LNCAP (cell line): ENCODE results near the gene HEG1.

Experiments
- TF ChIP-seq, protein P1 (sequence below): fragments of 450-650 bp; IDR thresholded peaks from 2 replicates; pipeline ENCODE4 v1.5.1; 2017; ENCODE audit warnings: mild to moderate bottlenecking

HEG1 gene

DNA sequence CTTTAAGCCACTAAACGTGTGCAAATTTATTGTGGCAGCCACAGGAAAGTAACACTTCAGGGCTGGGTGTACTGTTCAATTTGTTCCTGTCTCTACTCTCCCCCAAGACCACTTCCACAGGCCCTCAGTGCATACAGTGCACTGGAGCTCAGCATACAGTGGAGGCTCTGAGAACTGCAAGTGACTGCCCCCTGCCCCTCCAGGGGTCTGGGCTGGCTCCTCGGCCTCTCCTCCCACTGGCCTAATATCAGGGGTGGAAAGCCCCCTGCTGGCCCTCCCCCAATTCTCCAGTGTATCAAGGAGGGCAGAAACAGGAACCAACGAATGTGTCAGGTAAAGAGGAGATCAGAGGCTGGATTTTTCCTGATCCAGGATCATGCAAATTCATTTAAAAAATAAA lies 19.9 kb upstream of the HEG1 start:
- TF ChIP-seq, protein P1, sequence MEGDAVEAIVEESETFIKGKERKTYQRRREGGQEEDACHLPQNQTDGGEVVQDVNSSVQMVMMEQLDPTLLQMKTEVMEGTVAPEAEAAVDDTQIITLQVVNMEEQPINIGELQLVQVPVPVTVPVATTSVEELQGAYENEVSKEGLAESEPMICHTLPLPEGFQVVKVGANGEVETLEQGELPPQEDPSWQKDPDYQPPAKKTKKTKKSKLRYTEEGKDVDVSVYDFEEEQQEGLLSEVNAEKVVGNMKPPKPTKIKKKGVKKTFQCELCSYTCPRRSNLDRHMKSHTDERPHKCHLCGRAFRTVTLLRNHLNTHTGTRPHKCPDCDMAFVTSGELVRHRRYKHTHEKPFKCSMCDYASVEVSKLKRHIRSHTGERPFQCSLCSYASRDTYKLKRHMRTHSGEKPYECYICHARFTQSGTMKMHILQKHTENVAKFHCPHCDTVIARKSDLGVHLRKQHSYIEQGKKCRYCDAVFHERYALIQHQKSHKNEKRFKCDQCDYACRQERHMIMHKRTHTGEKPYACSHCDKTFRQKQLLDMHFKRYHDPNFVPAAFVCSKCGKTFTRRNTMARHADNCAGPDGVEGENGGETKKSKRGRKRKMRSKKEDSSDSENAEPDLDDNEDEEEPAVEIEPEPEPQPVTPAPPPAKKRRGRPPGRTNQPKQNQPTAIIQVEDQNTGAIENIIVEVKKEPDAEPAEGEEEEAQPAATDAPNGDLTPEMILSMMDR: no peak

DNA sequence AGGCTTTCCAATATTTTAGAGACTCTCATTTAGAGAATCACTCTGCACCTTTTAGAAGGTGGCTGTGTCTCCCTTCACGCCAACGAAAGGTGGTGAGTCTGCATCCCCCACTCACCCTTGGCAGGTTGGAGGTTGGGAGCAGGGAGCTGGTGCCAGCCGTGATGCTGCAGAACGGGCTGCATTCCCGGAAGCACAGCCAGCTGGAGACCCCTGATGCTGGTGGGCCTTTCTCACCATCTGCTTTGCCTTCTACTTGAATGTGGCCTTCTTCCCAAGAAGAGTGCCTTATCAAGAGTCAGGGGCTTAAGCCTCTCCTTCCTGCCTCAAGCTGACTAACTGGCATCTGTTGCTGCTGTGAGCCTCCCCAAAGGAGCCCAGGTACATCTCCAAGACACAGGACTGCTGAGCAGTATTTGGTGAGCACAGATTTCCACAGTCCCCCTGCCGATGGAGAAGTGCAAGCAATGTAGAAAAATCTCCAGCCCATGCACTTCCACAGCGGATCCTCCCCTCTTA lies 17.7 kb upstream of the HEG1 start:
- TF ChIP-seq, protein P1: no peak

DNA sequence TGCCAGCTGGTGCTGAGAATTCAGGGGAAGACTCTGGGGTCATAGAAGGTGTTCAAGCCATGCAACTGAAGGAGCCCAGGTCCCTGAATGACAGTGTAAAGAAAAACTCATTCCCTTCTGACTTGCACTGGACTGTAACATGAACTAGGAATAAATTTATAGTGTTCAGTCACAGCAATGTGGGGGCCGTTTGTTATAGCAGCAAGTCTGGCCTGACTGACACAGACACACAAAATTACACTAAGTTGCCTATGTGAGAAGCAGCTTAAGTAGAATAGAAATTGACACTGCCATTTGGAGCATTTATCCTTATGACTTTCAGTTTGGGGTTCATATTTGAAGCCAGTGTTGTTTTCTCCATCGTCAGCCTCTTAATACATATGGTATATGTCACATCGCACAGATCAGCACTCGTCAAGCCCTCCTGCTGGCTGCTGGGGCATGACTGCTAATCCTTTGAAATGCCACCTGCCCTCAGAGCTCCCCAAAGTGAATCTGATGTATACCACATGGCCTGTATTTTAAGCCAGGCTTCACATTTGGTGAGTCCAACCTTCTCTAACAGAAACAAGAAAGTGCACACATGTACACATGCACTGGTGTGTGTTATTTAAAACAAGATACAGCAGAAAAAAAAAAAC lies 17.1 kb upstream of the HEG1 start:
- TF ChIP-seq, protein P1: no peak

DNA sequence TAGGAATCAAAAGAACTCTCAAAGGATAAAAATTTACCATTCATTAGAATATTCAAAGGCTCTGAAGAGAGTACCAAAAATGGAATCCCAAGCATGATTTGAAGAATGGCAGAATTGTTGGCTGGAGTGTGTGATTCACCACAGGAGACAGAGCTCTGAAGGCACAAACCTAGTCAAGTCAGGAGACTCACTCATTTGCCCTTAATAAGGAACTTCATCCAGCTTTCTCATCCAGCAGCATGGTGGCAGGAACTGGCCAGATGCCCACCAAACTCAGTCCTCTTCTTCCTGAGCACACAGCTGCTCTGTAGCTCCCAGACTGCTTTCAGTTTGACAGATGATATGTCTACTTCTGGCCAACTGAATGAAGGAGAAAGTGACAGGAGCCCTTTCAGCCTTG lies 16.5 kb upstream of the HEG1 start:
- TF ChIP-seq, protein P1: no peak

DNA sequence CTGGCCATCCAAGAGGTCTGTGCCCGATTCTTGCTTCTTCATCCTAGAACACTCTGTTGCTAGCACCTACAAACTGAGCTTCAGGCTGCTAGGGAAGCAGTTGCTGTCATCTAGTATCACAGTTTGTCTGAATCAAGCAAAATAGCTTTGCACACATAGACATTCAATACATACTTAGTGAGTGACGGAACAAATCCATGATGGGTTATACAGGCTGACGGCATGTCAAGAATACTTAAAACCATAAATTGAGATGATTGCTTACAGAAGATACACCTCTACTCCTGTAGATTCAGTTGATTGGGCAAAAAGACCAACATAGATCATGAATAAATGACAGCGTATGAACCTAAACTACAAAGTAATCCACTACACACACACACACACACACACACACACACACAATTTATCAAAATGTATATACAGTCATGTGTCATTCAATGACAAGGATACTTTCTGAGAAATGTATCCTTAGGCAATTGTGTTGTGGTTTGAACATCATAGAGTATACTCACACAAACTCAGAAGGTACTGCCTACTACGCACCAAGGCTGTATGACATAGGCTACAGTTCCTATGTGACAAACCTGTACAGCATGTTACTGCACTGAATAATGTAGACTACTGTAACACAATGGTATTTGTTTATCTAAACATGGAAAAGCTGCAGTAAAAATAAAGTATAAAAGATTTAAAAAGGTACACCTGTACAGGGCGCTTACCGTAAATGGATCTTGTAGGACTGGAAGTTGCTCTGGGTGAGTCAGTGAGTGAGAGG lies 14.4 kb upstream of the HEG1 start:
- TF ChIP-seq, protein P1: no peak

DNA sequence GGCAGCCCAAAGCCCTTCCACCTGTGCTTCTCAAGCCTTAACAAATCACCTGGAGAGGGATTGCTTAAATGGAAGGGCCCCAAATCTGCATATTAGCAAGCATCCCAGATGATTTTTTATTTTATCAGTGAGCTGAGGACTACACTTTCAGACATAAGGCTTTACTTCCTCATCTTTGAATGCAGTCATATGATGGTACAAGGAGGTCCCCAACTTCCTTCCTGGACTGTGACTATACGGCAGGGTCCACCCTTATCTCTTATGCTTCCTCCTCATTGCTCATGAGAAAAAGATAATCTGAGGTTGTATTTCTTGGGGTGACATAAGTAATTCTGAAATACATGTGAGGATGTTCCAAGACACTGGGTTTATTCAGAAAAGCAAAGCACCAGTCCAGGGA lies 13.7 kb upstream of the HEG1 start:
- TF ChIP-seq, protein P1: no peak

DNA sequence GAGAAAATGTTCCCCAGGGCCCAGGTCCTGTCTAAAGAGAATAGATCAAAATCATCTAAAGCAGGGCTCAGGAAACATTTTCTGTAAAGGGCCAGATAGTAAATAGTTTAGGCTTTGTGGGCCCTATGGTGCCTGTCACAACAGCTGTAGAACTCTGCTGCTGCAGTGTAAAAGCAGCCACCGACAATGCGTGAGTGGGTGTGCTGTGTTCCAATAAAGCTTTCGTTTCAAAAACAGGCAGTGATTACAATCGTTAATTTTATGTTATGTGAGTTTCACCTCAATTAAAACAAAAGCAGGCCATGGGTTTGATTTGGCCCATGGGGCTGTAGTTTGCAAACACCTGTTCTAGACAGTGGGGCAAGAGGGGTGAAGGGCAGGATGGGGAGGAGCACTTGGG lies 12.5 kb upstream of the HEG1 start:
- TF ChIP-seq, protein P1: no peak
